Caco-2 (cell line): ENCODE results near the gene NHSL2. TPM values are rescaled to one million over a fixed set of nuclear protein-coding genes. Genes with fewer than 3 reads are reported as not detected.

Experiments used
- BruUV-seq: library from RNA; stranded (reverse); fragments of 400-500 nt; replicated peaks from 2 replicates; lab custom pipeline; 2021; lab: Mats Ljungman, UMichigan
- CTCF ChIA-PET: fragments of 300-600 bp; sonication (Branson Sonifier 250); formaldehyde crosslinking; loops from one replicate; lab custom pipeline; 2022; ENCODE audit warnings: antibody characterized with exemption; lab: Charles Lee
- POLR2A ChIA-PET: fragments of 300-600 bp; sonication (Branson Sonifier 250); formaldehyde crosslinking; loops from one replicate; lab custom pipeline; 2022; ENCODE audit warnings: antibody characterized with exemption; lab: Charles Lee
- DNase-seq, 2 experiments: peaks; one replicate each; pipeline versions ENCODE4 v3.0.0 to v3.0.0-alpha.2; 2020 to 2022
- H3K27me3 ChIP-seq: replicated peaks from 2 replicates; pipeline ENCODE4 v1.6.0; 2011; ENCODE audit warnings: low read length; ENCODE audit not compliant: control insufficient read depth, insufficient read depth
- H3K36me3 ChIP-seq: 2 replicates; pipeline ENCODE4 v1.5.1; 2011; ENCODE audit warnings: low read length; ENCODE audit not compliant: control insufficient read depth, insufficient read depth
- H3K4me1 ChIP-seq: fragments of 250-450 bp; sonication (Bioruptor Pico); 2 replicates; pipeline ENCODE4 v1.5.1; 2020; ENCODE audit warnings: mild to moderate bottlenecking
- H3K4me3 ChIP-seq: 2 replicates; pipeline ENCODE4 v1.5.1; 2011; ENCODE audit warnings: low read depth, mild to moderate bottlenecking, control low read depth, low read length
- H3K9me3 ChIP-seq: fragments of 250-450 bp; sonication (Bioruptor Pico); 2 replicates; pipeline ENCODE4 v1.5.1; 2020; ENCODE audit warnings: mild to moderate bottlenecking, moderate library complexity
- H3K27ac Mint-ChIP-seq: one replicate; pipeline ENCODE4 v1.8.0; 2022; ENCODE audit warnings: mixed read lengths; ENCODE audit not compliant: unreplicated experiment
- H3K27me3 Mint-ChIP-seq: one replicate; pipeline ENCODE4 v1.8.0; 2022; ENCODE audit warnings: mixed read lengths; ENCODE audit not compliant: insufficient read depth, unreplicated experiment
- H3K36me3 Mint-ChIP-seq: one replicate; pipeline ENCODE4 v1.8.0; 2022; ENCODE audit warnings: mild to moderate bottlenecking, mixed read lengths; ENCODE audit not compliant: insufficient read depth, unreplicated experiment
- H3K4me1 Mint-ChIP-seq: one replicate; pipeline ENCODE4 v1.8.0; 2022; ENCODE audit warnings: low read depth, mixed read lengths; ENCODE audit not compliant: unreplicated experiment
- H3K4me3 Mint-ChIP-seq: one replicate; pipeline ENCODE4 v1.8.0; 2022; ENCODE audit warnings: mild to moderate bottlenecking, moderate library complexity, mixed read lengths; ENCODE audit not compliant: unreplicated experiment
- H3K9me3 Mint-ChIP-seq: one replicate; pipeline ENCODE4 v1.8.0; 2022; ENCODE audit warnings: mixed read lengths; ENCODE audit not compliant: unreplicated experiment
- CTCF ChIP-seq, 2 experiments: fragments of 200-600 bp in 1 of 2; IDR thresholded peaks; 1 replicate in 1 of 2; 2 replicates in 1 of 2; pipeline versions ENCODE4 v1.5.1 to v1.8.0; 2011 to 2022; ENCODE audit warnings: antibody characterized with exemption in 1 of 2, control low read depth in 1 of 2, inconsistent platforms in 1 of 2, low read depth in 1 of 2, low read length in 1 of 2, mild to moderate bottlenecking in 1 of 2, moderate library complexity in 1 of 2; ENCODE audit not compliant: insufficient read depth in 1 of 2, severe bottlenecking in 1 of 2, unreplicated experiment in 1 of 2
- intact Hi-C: fragments of 100-400 bp; cut with micrococcal nuclease; formaldehyde crosslinking; loops from one replicate; pipeline ENCODE4 v1.10.0; 2022; ENCODE audit not compliant: unreplicated experiment
- total RNA-seq: library from RNA; stranded (reverse); gene quantifications from 2 replicates; pipeline ENCODE4 v1.2.3, GENCODE V29; 2022

Gene NHSL2
- total RNA-seq, 1 experiment from 2014 or later = 0.18 TPM

GRCh38 chrX:72028701-72029470 lies 118.2 kb downstream of the NHSL2 start:
- H3K4me3 Mint-ChIP-seq = no peak overlapping the region
- H3K4me3 ChIP-seq = no peak overlapping the region
- no peak for DNase-seq
- H3K36me3 ChIP-seq = no peaks in the 10 kb centered on the region
- no peaks in the 10 kb centered on the region for H3K27me3 ChIP-seq
- no peaks in the 10 kb centered on the region for H3K4me1 Mint-ChIP-seq
- no peaks in the 10 kb centered on the region for H3K9me3 Mint-ChIP-seq
- H3K27ac Mint-ChIP-seq = peak overlapping the region; percentile 50
- CTCF ChIA-PET = interaction anchor here (1.0 to 1.7 kb wide), 2 partner anchors 10 to 103 kb away, joined by 3 to 11 read pairs; partner anchors contain the start of gene RTL5
- intact Hi-C loops = no loop called here
- BruUV-seq = no TSS peak
- TF ChIP-seq CTCF (IDR thresholded peaks at IDR 0.05; ENCODE audit: insufficient read depth in 1 of 2, low read depth in 1 of 2, low read length in 1 of 2, severe bottlenecking in 1 of 2, unreplicated experiment in 1 of 2) = no peak
- H3K9me3 ChIP-seq = no peaks in the 10 kb centered on the region
- no peaks in the 10 kb centered on the region for H3K27me3 Mint-ChIP-seq
- H3K36me3 Mint-ChIP-seq = no peaks in the 10 kb centered on the region
- POLR2A ChIA-PET = no interaction called here
- H3K4me1 ChIP-seq = peaks cover 16% of the 10 kb centered on the region

GRCh38 chrX:72029483-72030411 lies 119.1 kb downstream of the NHSL2 start:
- Mint-ChIP-seq H3K4me1 (no peaks in the 10 kb centered on the region), H3K9me3 (no peaks in the 10 kb centered on the region), H3K27ac (peak overlapping the region; percentile 50), H3K4me3 (no peak overlapping the region), H3K27me3 (no peaks in the 10 kb centered on the region), H3K36me3 (no peaks in the 10 kb centered on the region)
- H3K27me3 ChIP-seq = no peaks in the 10 kb centered on the region
- ChIA-PET CTCF (interaction anchor here (1.0 to 1.7 kb wide), 4 partner anchors 8 to 102 kb away, joined by 3 to 11 read pairs (median 5); partner anchors contain the start of gene RTL5), POLR2A (no interaction called here)
- peak; percentile 33 to 38 for DNase-seq
- no TSS peak for BruUV-seq
- no peaks in the 10 kb centered on the region for H3K36me3 ChIP-seq
- TF ChIP-seq CTCF (IDR thresholded peaks at IDR 0.05; ENCODE audit: insufficient read depth in 1 of 2, low read depth in 1 of 2, low read length in 1 of 2, severe bottlenecking in 1 of 2, unreplicated experiment in 1 of 2) = no peak
- intact Hi-C loops = loop anchor here (1.0 kb wide), 1 partner anchor 7 kb away; no protein-coding TSS in a partner anchor
- peaks cover 16% of the 10 kb centered on the region for H3K4me1 ChIP-seq
- H3K4me3 ChIP-seq = no peak overlapping the region
- H3K9me3 ChIP-seq = no peaks in the 10 kb centered on the region

- Mint-ChIP-seq H3K36me3 (no peaks in the 10 kb centered on the region), H3K4me1 (no peaks in the 10 kb centered on the region), H3K4me3 (no peak overlapping the region), H3K27ac (no peak overlapping the region), H3K27me3 (no peaks in the 10 kb centered on the region), H3K9me3 (no peaks in the 10 kb centered on the region)
- no TSS peak for BruUV-seq
- no peak for TF ChIP-seq CTCF (IDR thresholded peaks at IDR 0.05; ENCODE audit: insufficient read depth in 1 of 2, low read depth in 1 of 2, low read length in 1 of 2, severe bottlenecking in 1 of 2, unreplicated experiment in 1 of 2)
- H3K9me3 ChIP-seq = no peaks in the 10 kb centered on the region
- ChIA-PET CTCF (interaction anchor here (1.0 to 1.7 kb wide), 3 partner anchors 8 to 96 kb away, joined by 5 to 11 read pairs (median 5); no protein-coding TSS in a partner anchor), POLR2A (no interaction called here)
- intact Hi-C loops = loop anchor here (1.0 kb wide), 1 partner anchor 8 kb away; no protein-coding TSS in a partner anchor
- no peak overlapping the region for H3K4me3 ChIP-seq
- no peak for DNase-seq
- H3K4me1 ChIP-seq = peaks cover 16% of the 10 kb centered on the region
- no peaks in the 10 kb centered on the region for H3K27me3 ChIP-seq
- H3K36me3 ChIP-seq = no peaks in the 10 kb centered on the region
Measured at GRCh38 chrX:72030431-72030830, 119.8 kb downstream of the NHSL2 start.
